T-cell (primary cell): ENCODE data around the gene SPTBN2. TPM values are rescaled to one million over a fixed set of nuclear protein-coding genes. Genes with fewer than 3 reads are reported as not detected.

Experiments
- ATAC-seq, 4 experiments: fragments of 200-7000 bp in 3 of 4; fragments of 150-1000 bp in 1 of 4; cut with Tn5 transposase; replicated peaks in 1 of 4; 1 replicate in 3 of 4; 2 replicates in 1 of 4; pipeline ENCODE4 v1.10.0; 2021; ENCODE audit warnings: moderate library complexity in 3 of 4, mild to moderate bottlenecking in 2 of 4, moderate number of reproducible peaks in 1 of 4
- CTCF ChIA-PET, 2 donors: fragments of 300-600 bp; sonication (Branson Sonifier 250); formaldehyde crosslinking; loops; one replicate each; lab custom pipeline; 2022; ENCODE audit warnings: antibody characterized with exemption in 2 of 2; lab: Charles Lee
- POLR2A ChIA-PET, 2 donors: fragments of 300-600 bp; sonication (Branson Sonifier 250); formaldehyde crosslinking; loops; one replicate each; lab custom pipeline; 2022; ENCODE audit warnings: antibody characterized with exemption in 2 of 2; lab: Charles Lee
- DNase-seq, 35 experiments: peaks; one replicate each; pipeline versions ENCODE4 v3.0.0 to v3.0.0-alpha.2; 2013 to 2023
- H3K27ac ChIP-seq: one replicate; pipeline ENCODE4 v1.5.1; 2013; ENCODE audit warnings: low read length
- H3K27me3 ChIP-seq, 2 experiments: replicated peaks in 1 of 2; 1 replicate in 1 of 2; 2 replicates in 1 of 2; pipeline versions ENCODE4 v1.6.1 to v1.7.0; 2013; ENCODE audit warnings: low read length in 1 of 2, mixed read lengths in 1 of 2; ENCODE audit not compliant: control insufficient read depth in 2 of 2, insufficient read depth in 2 of 2; ENCODE audit errors: extremely low read depth in 1 of 2
- H3K36me3 ChIP-seq, 2 donors: 1 replicate in 1 of 2; 2 replicates in 1 of 2; pipeline versions ENCODE4 v1.6.1 to v1.7.0; 2013; ENCODE audit warnings: low read length in 1 of 2; ENCODE audit not compliant: control insufficient read depth in 2 of 2, insufficient read depth in 1 of 2; ENCODE audit errors: extremely low read depth in 1 of 2
- H3K4me1 ChIP-seq, 2 experiments: 1 replicate in 1 of 2; 2 replicates in 1 of 2; pipeline versions ENCODE4 v1.6.1 to v1.7.0; 2013; ENCODE audit warnings: low read length in 2 of 2, mixed read lengths in 1 of 2; ENCODE audit not compliant: insufficient read depth in 2 of 2, control insufficient read depth in 1 of 2; ENCODE audit errors: extremely low read depth in 1 of 2
- H3K4me3 ChIP-seq, 2 donors: 1 replicate in 1 of 2; 2 replicates in 1 of 2; pipeline versions ENCODE4 v1.5.1 to v1.7.0; 2013; ENCODE audit warnings: mild to moderate bottlenecking in 2 of 2, low read length in 1 of 2, moderate library complexity in 1 of 2; ENCODE audit not compliant: control insufficient read depth in 1 of 2; ENCODE audit errors: extremely low read depth in 1 of 2
- H3K9me3 ChIP-seq: 2 replicates; pipeline ENCODE4 v1.7.0; 2013
- H3K27ac Mint-ChIP-seq, 2 donors: one replicate each; pipeline ENCODE4 v1.8.0; 2020 to 2021; ENCODE audit warnings: mild to moderate bottlenecking in 2 of 2, mixed read lengths in 2 of 2
- H3K27me3 Mint-ChIP-seq, 2 donors: one replicate each; pipeline ENCODE4 v1.8.0; 2021 to 2022; ENCODE audit warnings: mixed read lengths in 2 of 2
- H3K36me3 Mint-ChIP-seq: one replicate; pipeline ENCODE4 v1.8.0; 2021; ENCODE audit warnings: mixed read lengths
- H3K4me1 Mint-ChIP-seq, 3 donors: one replicate each; pipeline ENCODE4 v1.8.0; 2020 to 2022; ENCODE audit warnings: mixed read lengths in 3 of 3, mild to moderate bottlenecking in 1 of 3
- H3K4me3 Mint-ChIP-seq, 3 donors: one replicate each; pipeline ENCODE4 v1.8.0; 2020 to 2022; ENCODE audit warnings: mild to moderate bottlenecking in 3 of 3, mixed read lengths in 3 of 3, moderate library complexity in 3 of 3
- H3K9me3 Mint-ChIP-seq, 3 donors: one replicate each; pipeline ENCODE4 v1.8.0; 2020 to 2022; ENCODE audit warnings: mixed read lengths in 3 of 3
- WGBS: methylation state at CpG from one replicate; pipeline ENCODE4 v1.1.5; 2013; ENCODE audit warnings: missing lambda C conversion rate; ENCODE audit not compliant: insufficient coverage; 5-methylcytosine and 5-hydroxymethylcytosine counted together
- total RNA-seq, 35 experiments: library from RNA in 6 of 35; stranded (reverse) in 6 of 35; fragments of 120-200 nt in 1 of 35; gene quantifications; one replicate each; pipeline versions ENCODE4 v1.2.1 to v1.2.4 and lab custom pipeline; 2013 to 2026

SPTBN2 gene
- total RNA-seq, 5 donors from 2014 or later (not counting 1 experiment from before 2014, with no cell fraction given) = 0.13 to 1.1 (median 0.60) TPM; not detected in 1

DNA sequence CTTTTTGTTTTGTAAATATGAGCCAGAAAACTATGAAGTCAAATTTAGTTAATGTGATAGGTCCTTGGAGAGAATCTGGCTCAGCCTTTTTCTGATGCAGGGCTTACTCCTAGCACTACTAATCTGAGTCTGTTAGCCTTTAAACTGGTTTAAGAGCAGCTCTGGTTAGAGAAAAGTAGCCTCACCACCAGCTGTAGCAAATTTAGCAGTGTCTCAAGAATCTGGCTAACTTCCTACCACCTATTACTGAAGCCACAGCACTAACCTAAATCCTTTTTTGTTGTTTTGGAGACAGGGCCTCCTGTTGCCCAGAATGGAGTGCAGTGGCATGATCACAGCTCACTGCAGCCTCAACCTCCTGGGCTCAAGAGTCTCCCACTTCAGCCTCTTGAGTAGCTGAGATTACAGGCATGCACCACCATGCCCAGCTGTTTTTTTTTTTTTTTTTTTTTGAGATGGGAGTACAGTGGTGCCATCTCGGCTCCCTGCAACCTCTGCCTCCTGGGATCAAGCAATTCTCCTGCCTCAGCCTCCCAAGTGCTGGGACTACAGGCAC lies 65.2 kb downstream of the SPTBN2 start:
- Histone ChIP-seq H3K9me3 (no peaks in the 10 kb centered on the region), H3K27ac (no peak overlapping the region), H3K4me3 (no peak overlapping the region), H3K27me3 (no peaks in the 10 kb centered on the region), H3K36me3 (peaks cover 12 to 54% of the 10 kb centered on the region in 2 donors), H3K4me1 (no peaks in the 10 kb centered on the region)
- ChIA-PET POLR2A (interaction anchor here in 1 of 2 donors (0.6 to 0.8 kb wide), 2 partner anchors 9 to 39 kb away, joined by 3 to 5 read pairs; no protein-coding TSS in a partner anchor), CTCF (no interaction called here)
- H3K4me3 Mint-ChIP-seq = no peak overlapping the region
- no peaks in the 10 kb centered on the region for H3K9me3 Mint-ChIP-seq
- ATAC-seq (no peak), DNase-seq (peak in 1 of 35 experiments; percentile 1)
- H3K27ac Mint-ChIP-seq = peak overlapping the region; percentile 16 to 69
- H3K4me1 Mint-ChIP-seq = peaks cover 31 to 42% (median 36%) of the 10 kb centered on the region in 3 donors
- H3K27me3 Mint-ChIP-seq = no peaks in the 10 kb centered on the region
- no CpG with 5 or more reads among the region's 1 CpG for WGBS
- peaks cover 30% of the 10 kb centered on the region for H3K36me3 Mint-ChIP-seq

DNA sequence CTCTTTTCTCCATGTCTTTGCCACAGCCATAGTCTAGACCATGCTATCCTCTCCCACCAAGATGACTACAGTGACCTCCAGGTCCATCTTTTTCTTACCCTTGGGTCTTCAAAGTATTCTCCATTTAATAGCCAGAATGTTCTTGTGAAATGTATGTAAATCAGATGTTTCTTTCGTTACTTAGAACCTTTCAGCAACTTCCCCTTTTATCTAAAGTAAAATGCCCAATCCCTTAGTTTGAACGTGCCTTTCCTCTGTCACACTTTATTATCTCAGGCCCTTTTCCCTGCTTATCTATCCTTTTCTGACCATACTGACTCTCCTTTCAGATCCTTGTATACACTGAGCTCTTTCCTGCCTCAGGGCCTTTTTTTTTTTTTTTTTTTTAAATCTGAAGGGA lies 69.3 kb downstream of the SPTBN2 start:
- peaks cover 9 to 37% of the 10 kb centered on the region in 2 donors for H3K36me3 ChIP-seq
- Mint-ChIP-seq H3K4me3 (no peak overlapping the region), H3K9me3 (no peaks in the 10 kb centered on the region), H3K4me1 (peaks cover 18 to 30% (median 21%) of the 10 kb centered on the region in 3 donors), H3K36me3 (peaks cover 17% of the 10 kb centered on the region), H3K27me3 (no peaks in the 10 kb centered on the region), H3K27ac (no peak overlapping the region)
- ChIA-PET CTCF (interaction anchor here in 1 of 2 donors (0.6 to 1.5 kb wide), 6 partner anchors 13 to 845 kb away, joined by 3 to 7 read pairs (median 4); partner anchors contain the start of genes MRPL11 and RBM4), POLR2A (interaction anchor here (0.6 to 1.3 kb wide), 12 partner anchors 10 to 1842 kb away, joined by 3 to 18 read pairs (median 8); partner anchors contain the start of gene RBM4B (in 1 of the 2))
- no peak overlapping the region for H3K27ac ChIP-seq
- WGBS = 63% methylated on average over 1 of the region's 2 CpGs
- DNase-seq (no peak), ATAC-seq (no peak)
- H3K9me3 ChIP-seq = no peaks in the 10 kb centered on the region
- no peak overlapping the region for H3K4me3 ChIP-seq
- H3K27me3 ChIP-seq = no peaks in the 10 kb centered on the region
- H3K4me1 ChIP-seq = no peaks in the 10 kb centered on the region

DNA sequence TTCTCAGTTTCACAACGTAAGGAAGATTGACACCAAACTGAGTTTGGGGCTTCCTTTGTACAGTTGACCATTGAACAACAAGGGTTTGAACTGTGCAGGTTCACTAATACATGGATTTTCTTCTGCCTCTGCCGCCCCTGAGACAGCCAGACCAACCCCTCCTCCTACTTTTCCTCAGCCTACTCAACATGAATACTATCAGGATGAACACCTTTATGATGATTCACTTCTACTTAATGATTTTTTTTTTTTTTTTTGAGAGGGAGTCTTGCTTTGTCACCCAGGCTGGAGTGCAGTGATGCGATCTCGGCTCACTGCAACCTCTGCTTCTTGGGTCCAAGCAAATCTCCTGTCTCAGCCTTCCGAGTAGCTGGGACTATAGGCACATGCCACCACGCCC lies 75.9 kb downstream of the SPTBN2 start:
- no peaks in the 10 kb centered on the region for H3K9me3 Mint-ChIP-seq
- DNase-seq (no peak), ATAC-seq (no peak)
- WGBS = 96% methylated on average over 4 of the region's 6 CpGs
- H3K4me3 Mint-ChIP-seq = no peak overlapping the region
- H3K4me1 Mint-ChIP-seq = peaks cover 39 to 47% (median 42%) of the 10 kb centered on the region in 3 donors
- H3K4me3 ChIP-seq = no peak overlapping the region
- peaks cover 29% of the 10 kb centered on the region for H3K36me3 Mint-ChIP-seq
- H3K4me1 ChIP-seq = peaks cover 0 to 11% of the 10 kb centered on the region in 2 experiments
- H3K36me3 ChIP-seq = peaks cover 14 to 53% of the 10 kb centered on the region in 2 donors
- no peaks in the 10 kb centered on the region for H3K9me3 ChIP-seq
- ChIA-PET CTCF (interaction anchor here in 1 of 2 donors (0.7 to 1.9 kb wide), 2 partner anchors 24 to 755 kb away, joined by 3 to 5 read pairs; partner anchors contain the start of gene RBM4B), POLR2A (interaction anchor here (0.6 to 0.7 kb wide), 4 partner anchors 13 to 557 kb away, joined by 3 to 6 read pairs (median 4); partner anchors contain the start of gene DPP3 (in 1 of the 2))
- no peaks in the 10 kb centered on the region for H3K27me3 ChIP-seq
- no peak overlapping the region for H3K27ac ChIP-seq
- peak overlapping the region; percentile 1 to 58 for H3K27ac Mint-ChIP-seq
- H3K27me3 Mint-ChIP-seq = no peaks in the 10 kb centered on the region

DNA sequence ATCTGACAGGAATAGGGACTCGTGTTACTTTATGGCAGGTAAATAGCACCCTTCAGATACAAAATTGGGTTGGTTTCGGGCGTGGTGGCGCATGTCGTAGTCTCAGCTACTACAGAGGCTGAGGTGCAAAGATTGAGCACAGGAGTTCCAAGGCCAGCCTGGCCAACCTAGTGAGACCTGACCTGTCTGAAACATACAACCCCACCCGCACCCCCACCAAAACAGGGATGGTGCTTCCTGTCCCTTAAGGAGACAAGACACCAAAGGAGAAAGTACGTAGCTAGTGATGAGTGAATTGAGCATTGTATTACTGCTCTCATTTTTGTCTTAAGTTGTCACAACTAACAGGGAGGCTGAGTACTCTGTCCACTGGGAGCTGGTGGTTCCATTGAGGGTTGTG lies 76.4 kb downstream of the SPTBN2 start:
- ChIA-PET POLR2A (interaction anchor here (0.5 to 0.7 kb wide), 4 partner anchors 8 to 557 kb away, joined by 3 to 6 read pairs (median 4); partner anchors contain the start of gene DPP3 (in 1 of the 2)), CTCF (interaction anchor here in 1 of 2 donors (1.9 kb wide), 1 partner anchor 25 kb away, joined by 5 read pairs; the partner anchor contains the start of gene RBM4B)
- Mint-ChIP-seq H3K27me3 (no peaks in the 10 kb centered on the region), H3K9me3 (no peaks in the 10 kb centered on the region), H3K4me1 (peaks cover 41 to 49% (median 44%) of the 10 kb centered on the region in 3 donors), H3K27ac (peak overlapping the region in 1 of 2 donors; percentile 58), H3K36me3 (peaks cover 31% of the 10 kb centered on the region), H3K4me3 (no peak overlapping the region)
- ATAC-seq = peak in 1 of 4 experiments; percentile 19
- H3K27ac ChIP-seq = no peak overlapping the region
- peaks cover 0 to 11% of the 10 kb centered on the region in 2 experiments for H3K4me1 ChIP-seq
- H3K4me3 ChIP-seq = no peak overlapping the region
- no peak for DNase-seq
- H3K36me3 ChIP-seq = peaks cover 14 to 53% of the 10 kb centered on the region in 2 donors
- H3K9me3 ChIP-seq = no peaks in the 10 kb centered on the region
- H3K27me3 ChIP-seq = no peaks in the 10 kb centered on the region
- WGBS = 75% methylated on average over 1 of the region's 7 CpGs

DNA sequence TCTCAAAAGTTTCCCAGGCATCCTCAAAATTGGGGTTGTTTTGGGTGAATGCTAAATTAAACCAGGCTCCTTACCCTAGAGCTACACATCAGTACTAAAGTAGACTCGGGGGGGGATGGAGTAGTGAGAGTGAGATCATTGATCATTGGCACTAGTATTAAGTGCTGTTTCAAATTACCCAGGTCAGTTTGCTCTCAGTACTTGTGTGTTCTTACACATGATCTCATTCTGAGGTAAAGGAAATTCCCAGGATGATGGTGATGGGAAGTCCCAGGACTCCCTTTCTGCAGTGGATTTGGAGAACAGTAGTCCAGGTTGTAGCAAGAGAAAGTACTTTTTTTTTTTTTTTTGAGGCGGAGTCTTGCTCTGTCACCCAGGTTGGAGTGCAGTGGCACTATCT lies 78.0 kb downstream of the SPTBN2 start:
- Histone ChIP-seq H3K4me3 (no peak overlapping the region), H3K36me3 (peaks cover 14 to 60% of the 10 kb centered on the region in 2 donors), H3K4me1 (peaks cover 0 to 20% of the 10 kb centered on the region in 2 experiments), H3K27ac (no peak overlapping the region), H3K9me3 (no peaks in the 10 kb centered on the region), H3K27me3 (no peaks in the 10 kb centered on the region)
- ChIA-PET CTCF (interaction anchor here in 1 of 2 donors (0.8 kb wide), 1 partner anchor 20 kb away, joined by 3 read pairs; no protein-coding TSS in a partner anchor), POLR2A (no interaction called here)
- Mint-ChIP-seq H3K4me3 (no peak overlapping the region), H3K4me1 (peaks cover 58 to 66% (median 58%) of the 10 kb centered on the region in 3 donors), H3K27ac (no peak overlapping the region), H3K27me3 (no peaks in the 10 kb centered on the region), H3K36me3 (peaks cover 45% of the 10 kb centered on the region), H3K9me3 (no peaks in the 10 kb centered on the region)
- ATAC-seq (peak in 1 of 4 experiments; percentile 8), DNase-seq (no peak)
- no CpG with 5 or more reads among the region's 2 CpGs for WGBS

DNA sequence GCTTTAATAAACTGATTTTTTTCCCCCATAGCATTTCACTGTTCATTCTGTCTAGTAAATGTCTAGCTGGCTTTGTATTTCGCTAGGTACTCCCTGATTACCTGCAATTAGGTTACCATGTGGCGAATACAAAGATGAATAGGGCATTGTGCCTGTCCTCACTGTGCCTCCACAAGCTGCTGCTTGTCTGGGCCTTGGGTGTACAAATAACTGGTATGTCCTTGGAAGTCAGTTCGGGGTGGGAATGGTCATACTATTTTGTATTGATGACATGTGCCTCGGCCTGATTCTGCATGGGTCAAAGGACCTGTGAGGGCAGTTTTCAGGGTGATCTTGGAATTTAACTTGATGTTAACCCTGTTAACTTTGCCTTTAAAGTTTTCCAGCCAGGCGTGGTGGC lies 79.1 kb downstream of the SPTBN2 start:
- Histone ChIP-seq H3K27ac (no peak overlapping the region), H3K36me3 (peaks cover 18 to 67% of the 10 kb centered on the region in 2 donors), H3K27me3 (no peaks in the 10 kb centered on the region), H3K9me3 (no peaks in the 10 kb centered on the region), H3K4me3 (no peak overlapping the region), H3K4me1 (peaks cover 6 to 27% of the 10 kb centered on the region in 2 experiments)
- peaks cover 65 to 72% (median 66%) of the 10 kb centered on the region in 3 donors for H3K4me1 Mint-ChIP-seq
- ChIA-PET POLR2A (interaction anchor here in 1 of 2 donors (1.1 kb wide), 2 partner anchors 10 to 32 kb away, joined by 6 to 13 read pairs; no protein-coding TSS in a partner anchor), CTCF (no interaction called here)
- H3K36me3 Mint-ChIP-seq = peaks cover 52% of the 10 kb centered on the region
- DNase-seq (no peak), ATAC-seq (no peak)
- H3K9me3 Mint-ChIP-seq = no peaks in the 10 kb centered on the region
- H3K4me3 Mint-ChIP-seq = no peak overlapping the region
- H3K27me3 Mint-ChIP-seq = no peaks in the 10 kb centered on the region
- WGBS = 95% methylated on average over 4 of the region's 5 CpGs
- H3K27ac Mint-ChIP-seq = peak overlapping the region in 1 of 2 donors; percentile 24
